Measurements from ENCODE around the gene FOXN3.
"Not testable (repeated sequence)": the region's sequence is repeated elsewhere in the genome, so short reads cannot be mapped to it uniquely, and the experiment has no call there.

The FOXN3 gene

GRCh38 chr14:89215531-89215930 is 201.5 kb downstream of the FOXN3 start:
- DNase-seq, result no peak

GRCh38 chr14:89215114-89215513 is 201.9 kb downstream of the FOXN3 start:
- DNase-seq, result no peak

GRCh38 chr14:89214221-89214965 is 202.6 kb downstream of the FOXN3 start:
- DNase-seq, result no peak

- DNase-seq, result no peak
These were observed 204.4 kb downstream of the FOXN3 start for GRCh38 chr14:89212386-89213235.

- DNase-seq, result no peak
These were observed 207.5 kb downstream of the FOXN3 start for GRCh38 chr14:89209558-89209957.

GRCh38 chr14:89207925-89208328 is 209.1 kb downstream of the FOXN3 start:
- no peak for DNase-seq

GRCh38 chr14:89206389-89207031 is 210.5 kb downstream of the FOXN3 start:
- no peak for DNase-seq

- DNase-seq, result no peak
These were observed 211.8 kb downstream of the FOXN3 start for GRCh38 chr14:89205137-89205740.

- no peak for DNase-seq
These were observed 214.4 kb downstream of the FOXN3 start for GRCh38 chr14:89202413-89203190.

GRCh38 chr14:89201645-89202044 is 215.4 kb downstream of the FOXN3 start:
- no peak for DNase-seq

- DNase-seq, result not testable (repeated sequence)
These were observed 217.7 kb downstream of the FOXN3 start for GRCh38 chr14:89199357-89199756.

GRCh38 chr14:89198544-89199329 is 218.3 kb downstream of the FOXN3 start:
- DNase-seq, result no peak

GRCh38 chr14:89197623-89198022 is 219.4 kb downstream of the FOXN3 start:
- DNase-seq, result no peak

GRCh38 chr14:89196545-89196944 is 220.5 kb downstream of the FOXN3 start:
- DNase-seq, result no peak

- DNase-seq, result no peak
These were observed 222.7 kb downstream of the FOXN3 start for GRCh38 chr14:89194376-89194775.

GRCh38 chr14:89190765-89191513 is 226.1 kb downstream of the FOXN3 start:
- no peak for DNase-seq

GRCh38 chr14:89188492-89188891 is 228.5 kb downstream of the FOXN3 start:
- DNase-seq, result no peak

GRCh38 chr14:89187501-89187900 is 229.5 kb downstream of the FOXN3 start:
- DNase-seq, result no peak

- DNase-seq, result no peak
These were observed 230.1 kb downstream of the FOXN3 start for GRCh38 chr14:89186856-89187376.

Data from SIG-M5 (cell line).